Activated T-helper 2 cell treated with anti-CD3 and anti-CD28 coated beads, Interferon-gamma antibody, Interleukin-2, Interleukin-4, amounts not matched to agents 10 μg/mL and 5 μg/mL and 100 μg/mL, durations not matched to agents 14 hours and 24 hours and 36 hours (primary cell): ENCODE data around the gene KIF3A. TPM values are rescaled to one million over a fixed set of nuclear protein-coding genes. Genes with fewer than 3 reads are reported as not detected.
A peak's percentile ranks its signal among the peaks of the same experiment; 100 is the strongest.

ENCODE experiments used
- DNase-seq: peaks from one replicate; pipeline ENCODE4 v3.0.0; 2021; ENCODE audit warnings: low spot score
- H3K27ac Mint-ChIP-seq: one replicate; pipeline ENCODE4 v1.8.0; 2021; ENCODE audit warnings: mixed read lengths
- H3K27me3 Mint-ChIP-seq: one replicate; pipeline ENCODE4 v1.8.0; 2021; ENCODE audit warnings: low read depth, mixed read lengths
- H3K36me3 Mint-ChIP-seq: one replicate; pipeline ENCODE4 v1.8.0; 2021; ENCODE audit warnings: low read depth, mixed read lengths
- H3K4me1 Mint-ChIP-seq: one replicate; pipeline ENCODE4 v1.8.0; 2021; ENCODE audit warnings: low read depth, mixed read lengths
- H3K4me3 Mint-ChIP-seq: one replicate; pipeline ENCODE4 v1.8.0; 2021; ENCODE audit warnings: low read depth, mild to moderate bottlenecking, moderate library complexity, mixed read lengths
- H3K9me3 Mint-ChIP-seq: one replicate; pipeline ENCODE4 v1.8.0; 2021; ENCODE audit warnings: mixed read lengths
- intact Hi-C: fragments of 100-400 bp; cut with micrococcal nuclease; formaldehyde crosslinking; loops from one replicate; pipeline ENCODE4 v1.15.1; 2023
- total RNA-seq: library from RNA; stranded (reverse); gene quantifications from 2 replicates; pipeline ENCODE4 v1.2.3, GENCODE V29; 2022

Gene KIF3A
- total RNA-seq, 1 donor from 2014 or later: 41.4 TPM

GRCh38 chr5:132656774-132657355, 80.5 kb downstream of the KIF3A start:
- peak overlapping the region; percentile 65 for H3K27ac Mint-ChIP-seq
- H3K36me3 Mint-ChIP-seq: peaks cover 30% of the 10 kb centered on the region
- H3K4me1 Mint-ChIP-seq: peaks cover 58% of the 10 kb centered on the region
- intact Hi-C loops: loop anchor here (5.0 kb wide), 1 partner anchor 100 kb away; the partner anchor contains the start of gene RAD50
- no peak for DNase-seq
- peaks cover 11% of the 10 kb centered on the region for H3K27me3 Mint-ChIP-seq
- H3K9me3 Mint-ChIP-seq: no peaks in the 10 kb centered on the region
- H3K4me3 Mint-ChIP-seq: peak overlapping the region; percentile 67

- no peaks in the 10 kb centered on the region for H3K9me3 Mint-ChIP-seq
- peak overlapping the region; percentile 65 for H3K27ac Mint-ChIP-seq
- H3K36me3 Mint-ChIP-seq: peaks cover 30% of the 10 kb centered on the region
- peak overlapping the region; percentile 67 for H3K4me3 Mint-ChIP-seq
- intact Hi-C loops: loop anchor here (5.0 kb wide), 1 partner anchor 99 kb away; the partner anchor contains the start of gene RAD50
- H3K27me3 Mint-ChIP-seq: peaks cover 12% of the 10 kb centered on the region
- no peak for DNase-seq
- H3K4me1 Mint-ChIP-seq: peaks cover 52% of the 10 kb centered on the region
Observed at GRCh38 chr5:132655821-132656773, 81.2 kb downstream of the KIF3A start.

- intact Hi-C loops: no loop called here
- Mint-ChIP-seq H3K9me3 (peaks cover 10% of the 10 kb centered on the region), H3K36me3 (peaks cover 13% of the 10 kb centered on the region), H3K4me1 (peaks cover 39% of the 10 kb centered on the region), H3K27me3 (peaks cover 12% of the 10 kb centered on the region), H3K27ac (no peak overlapping the region), H3K4me3 (no peak overlapping the region)
- no peak for DNase-seq
Observed at GRCh38 chr5:132653716-132654115, 83.6 kb downstream of the KIF3A start.

GRCh38 chr5:132651838-132652469, 85.4 kb downstream of the KIF3A start:
- peaks cover 22% of the 10 kb centered on the region for H3K36me3 Mint-ChIP-seq
- DNase-seq: no peak
- intact Hi-C loops: no loop called here
- peaks cover 26% of the 10 kb centered on the region for H3K4me1 Mint-ChIP-seq
- H3K27ac Mint-ChIP-seq: no peak overlapping the region
- H3K4me3 Mint-ChIP-seq: no peak overlapping the region
- peaks cover 24% of the 10 kb centered on the region for H3K9me3 Mint-ChIP-seq
- H3K27me3 Mint-ChIP-seq: peaks cover 12% of the 10 kb centered on the region

GRCh38 chr5:132648355-132648754, 89.0 kb downstream of the KIF3A start:
- Mint-ChIP-seq H3K27me3 (peaks cover 4% of the 10 kb centered on the region), H3K9me3 (peaks cover 28% of the 10 kb centered on the region), H3K4me3 (no peak overlapping the region), H3K27ac (no peak overlapping the region), H3K36me3 (peaks cover 51% of the 10 kb centered on the region), H3K4me1 (peaks cover 23% of the 10 kb centered on the region)
- intact Hi-C loops: no loop called here
- no peak for DNase-seq

- peaks cover 59% of the 10 kb centered on the region for H3K36me3 Mint-ChIP-seq
Observed at GRCh38 chr5:132647473-132647872, 89.9 kb downstream of the KIF3A start.

GRCh38 chr5:132646583-132647266, 90.6 kb downstream of the KIF3A start:
- intact Hi-C loops: no loop called here
- H3K9me3 Mint-ChIP-seq: peaks cover 28% of the 10 kb centered on the region
- H3K36me3 Mint-ChIP-seq: peaks cover 63% of the 10 kb centered on the region
- no peak overlapping the region for H3K4me3 Mint-ChIP-seq
- no peak for DNase-seq
- no peaks in the 10 kb centered on the region for H3K27me3 Mint-ChIP-seq
- no peak overlapping the region for H3K27ac Mint-ChIP-seq
- H3K4me1 Mint-ChIP-seq: peaks cover 35% of the 10 kb centered on the region

More at GRCh38 chr5:132647473-132647872, 89.9 kb downstream of the KIF3A start:
- DNase-seq: no peak
- no peak overlapping the region for H3K27ac Mint-ChIP-seq
- peaks cover 32% of the 10 kb centered on the region for H3K4me1 Mint-ChIP-seq
- H3K4me3 Mint-ChIP-seq: no peak overlapping the region
- intact Hi-C loops: no loop called here
- H3K27me3 Mint-ChIP-seq: peaks cover 4% of the 10 kb centered on the region
- H3K9me3 Mint-ChIP-seq: peaks cover 28% of the 10 kb centered on the region

- intact Hi-C loops: no loop called here
- no peaks in the 10 kb centered on the region for H3K27me3 Mint-ChIP-seq
- no peak overlapping the region for H3K4me3 Mint-ChIP-seq
- H3K27ac Mint-ChIP-seq: no peak overlapping the region
- peaks cover 56% of the 10 kb centered on the region for H3K4me1 Mint-ChIP-seq
- H3K36me3 Mint-ChIP-seq: peaks cover 86% of the 10 kb centered on the region
- DNase-seq: no peak
- peaks cover 19% of the 10 kb centered on the region for H3K9me3 Mint-ChIP-seq
Observed at GRCh38 chr5:132644177-132644576, 93.2 kb downstream of the KIF3A start.

Other genes with a start within 250 kb of the KIF3A start
- gene IRF1, start 246.8 kb downstream of the KIF3A start, total RNA-seq: 155 TPM in 2 replicates
- gene IL5, start 194.0 kb downstream of the KIF3A start, total RNA-seq: 100.0 and 113 TPM in 2 replicates
- 49.2 and 55.8 TPM in 2 replicates for gene RAD50, start 180.6 kb downstream of the KIF3A start, total RNA-seq
- gene IL13, start 79.4 kb downstream of the KIF3A start, total RNA-seq: 777 and 830 TPM in 2 replicates
- gene IL4, start 63.6 kb downstream of the KIF3A start, total RNA-seq: 21.6 and 25.8 TPM in 2 replicates
- 7.6 and 7.7 TPM in 2 replicates for gene CCNI2, start 9.9 kb upstream of the KIF3A start, total RNA-seq
- 34.9 and 35.9 TPM in 2 replicates for gene SEPTIN8, start 39.7 kb upstream of the KIF3A start, total RNA-seq
- 0.28 and 0.32 TPM in 2 replicates for gene SOWAHA, start 75.8 kb upstream of the KIF3A start, total RNA-seq
- gene SHROOM1, start 93.1 kb upstream of the KIF3A start, total RNA-seq: 7.7 and 9.3 TPM in 2 replicates
- gene GDF9, start 128.9 kb upstream of the KIF3A start, total RNA-seq: 0.11 TPM in 1 of 2 replicates, not detected in the other
- gene UQCRQ, start 129.1 kb upstream of the KIF3A start, total RNA-seq: 400 and 412 TPM in 2 replicates
- 4.3 and 4.4 TPM in 2 replicates for gene LEAP2, start 136.1 kb upstream of the KIF3A start, total RNA-seq
- 33.1 and 35.1 TPM in 2 replicates for gene AFF4, start 226.1 kb upstream of the KIF3A start, total RNA-seq